B cell (primary cell): ENCODE measurements around the gene IGF1R. TPM values are rescaled to one million over a fixed set of nuclear protein-coding genes. Genes with fewer than 3 reads are reported as not detected.

Source experiments
- ATAC-seq: fragments of 200-7000 bp; cut with Tn5 transposase; one replicate; pipeline ENCODE4 v1.10.0; 2021; ENCODE audit warnings: low read depth, mild to moderate bottlenecking, moderate number of reproducible peaks, moderate library complexity
- CTCF ChIA-PET: fragments of 350-600 bp; sonication (Branson Sonifier 250); formaldehyde crosslinking; loops from one replicate; lab custom pipeline; 2021; ENCODE audit warnings: antibody characterized with exemption, inconsistent platforms; lab: Charles Lee
- POLR2A ChIA-PET: fragments of 350-600 bp; sonication (Branson Sonifier 250); formaldehyde crosslinking; loops from one replicate; lab custom pipeline; 2021; ENCODE audit warnings: antibody characterized with exemption; lab: Charles Lee
- DNase-seq: peaks from one replicate; pipeline ENCODE4 v3.0.0; 2013
- H2AFZ ChIP-seq: 2 replicates; pipeline ENCODE4 v1.6.1; 2012; ENCODE audit warnings: mild to moderate bottlenecking, low read depth, low read length; ENCODE audit not compliant: insufficient read depth, poor library complexity, severe bottlenecking
- H3K27ac ChIP-seq, 2 donors: 1 replicate in 1 of 2; 2 replicates in 1 of 2; pipeline ENCODE4 v1.5.1; 2012 to 2013; ENCODE audit warnings: low read length in 2 of 2, mild to moderate bottlenecking in 2 of 2, moderate library complexity in 1 of 2
- H3K27me3 ChIP-seq, 4 experiments: fragments of 200-600 bp in 1 of 4; sonication (generic) in 1 of 4; replicated peaks in 1 of 4; 1 replicate in 2 of 4; 2 replicates in 2 of 4; pipeline versions ENCODE4 v1.6.1 to v1.7.0; 2013 to 2016; ENCODE audit warnings: low read length in 3 of 4, mild to moderate bottlenecking in 2 of 4, mixed read lengths in 1 of 4, moderate library complexity in 1 of 4; ENCODE audit not compliant: insufficient read depth in 4 of 4, control insufficient read depth in 3 of 4; ENCODE audit errors: control extremely low read depth in 1 of 4
- H3K36me3 ChIP-seq, 2 experiments: replicated peaks in 1 of 2; 1 replicate in 1 of 2; 2 replicates in 1 of 2; pipeline versions ENCODE4 v1.6.1 to v1.7.1; 2013; ENCODE audit warnings: low read length in 1 of 2; ENCODE audit not compliant: insufficient read depth in 2 of 2, control insufficient read depth in 1 of 2; ENCODE audit errors: control extremely low read depth in 1 of 2, extremely low read depth in 1 of 2
- H3K4me1 ChIP-seq, 2 donors: fragments of 200-600 bp in 1 of 2; sonication (generic) in 1 of 2; 1 replicate in 1 of 2; 2 replicates in 1 of 2; pipeline versions ENCODE4 v1.5.1 to v1.6.1; 2013 to 2017; ENCODE audit warnings: low read length in 2 of 2; ENCODE audit not compliant: control insufficient read depth in 2 of 2, insufficient read depth in 2 of 2
- H3K4me2 ChIP-seq: replicated peaks from 2 replicates; pipeline ENCODE3; 2012; ENCODE audit warnings: mild to moderate bottlenecking, low read depth, low read length; ENCODE audit not compliant: poor library complexity, severe bottlenecking
- H3K4me3 ChIP-seq, 5 experiments: fragments of 200-600 bp in 1 of 5; sonication (generic) in 1 of 5; 1 replicate in 3 of 5; 2 replicates in 2 of 5; pipeline versions ENCODE4 v1.5.1 to v1.7.0; 2011 to 2016; ENCODE audit warnings: low read length in 4 of 5, mild to moderate bottlenecking in 4 of 5, low read depth in 2 of 5, control low read depth in 1 of 5, moderate library complexity in 1 of 5; ENCODE audit not compliant: insufficient read depth in 1 of 5; ENCODE audit errors: control extremely low read depth in 1 of 5, extremely low read depth in 1 of 5
- H3K79me2 ChIP-seq: fragments of 200-600 bp; sonication (generic); one replicate; pipeline ENCODE4 v1.6.0; 2016; ENCODE audit warnings: low read length; ENCODE audit not compliant: control insufficient read depth, insufficient read depth
- H3K9ac ChIP-seq: fragments of 200-600 bp; sonication (generic); 2 replicates; pipeline ENCODE4 v1.6.1; 2017; ENCODE audit warnings: mild to moderate bottlenecking, low read length, moderate library complexity
- H3K9me3 ChIP-seq, 3 donors: one replicate each; pipeline versions ENCODE4 v1.6.1 to v1.7.1; 2013; ENCODE audit warnings: low read length in 2 of 3; ENCODE audit not compliant: control insufficient read depth in 2 of 3, insufficient read depth in 1 of 3; ENCODE audit errors: control extremely low read depth in 1 of 3
- H4K20me1 ChIP-seq: 2 replicates; pipeline ENCODE4 v1.6.0; 2012; ENCODE audit warnings: mild to moderate bottlenecking, low read length; ENCODE audit not compliant: insufficient read depth, control insufficient read depth, poor library complexity, severe bottlenecking
- H3K27ac Mint-ChIP-seq: one replicate; pipeline ENCODE4 v1.8.0; 2021; ENCODE audit warnings: mixed read lengths
- H3K27me3 Mint-ChIP-seq: one replicate; pipeline ENCODE4 v1.8.0; 2021; ENCODE audit warnings: mixed read lengths
- H3K4me1 Mint-ChIP-seq: one replicate; pipeline ENCODE4 v1.8.0; 2021; ENCODE audit warnings: mixed read lengths
- H3K4me3 Mint-ChIP-seq: one replicate; pipeline ENCODE4 v1.8.0; 2021; ENCODE audit warnings: mixed read lengths
- H3K9me3 Mint-ChIP-seq: one replicate; pipeline ENCODE4 v1.8.0; 2022; ENCODE audit warnings: mixed read lengths; ENCODE audit not compliant: insufficient read depth
- CTCF ChIP-seq: fragments of 200-600 bp; IDR thresholded peaks from one replicate; pipeline ENCODE4 v1.8.0; 2022; ENCODE audit warnings: antibody characterized with exemption, mild to moderate bottlenecking
- EZH2 ChIP-seq: IDR thresholded peaks from 2 replicates; pipeline ENCODE4 v1.6.1; 2012; ENCODE audit warnings: borderline replicate concordance, low read depth, mild to moderate bottlenecking, moderate library complexity, low read length; ENCODE audit not compliant: insufficient read depth, poor library complexity, severe bottlenecking
- WGBS: methylation state at CpG from one replicate; pipeline ENCODE4 v1.1.5; 2013; ENCODE audit warnings: missing lambda C conversion rate; ENCODE audit not compliant: insufficient coverage; 5-methylcytosine and 5-hydroxymethylcytosine counted together
- intact Hi-C: fragments of 100-400 bp; cut with micrococcal nuclease; formaldehyde crosslinking; loops from one replicate; pipeline ENCODE4 v1.10.0; 2022
- polyA plus RNA-seq: library from polyadenylated mRNA; depleted of rRNA; stranded (reverse); fragments of >200 nt; gene quantifications from 2 replicates; pipeline ENCODE4 v1.2.3, GENCODE V29; 2012
- total RNA-seq, 2 donors: library from RNA; stranded (reverse); fragments of 120-200 nt in 1 of 2; gene quantifications; 1 replicate in 1 of 2; 2 replicates in 1 of 2; pipeline versions ENCODE4 v1.2.3 to v1.2.4, GENCODE V29; 2013 to 2022

IGF1R gene
- total and polyA plus RNA-seq, 2 donors (not counting 1 experiment from before 2014, with no cell fraction given): 5.4 to 23.1 TPM

GRCh38 chr15:98775498-98776230, 127.3 kb downstream of the IGF1R start:
- H3K4me3 Mint-ChIP-seq: no peak overlapping the region

More at GRCh38 chr15:98775498-98776230, 127.3 kb downstream of the IGF1R start:
- Histone ChIP-seq H3K4me2 (no peak overlapping the region), H3K27me3 (no peaks in the 10 kb centered on the region), H3K4me1 (peaks cover 15 to 30% of the 10 kb centered on the region in 2 donors), H4K20me1 (no peaks in the 10 kb centered on the region), H3K79me2 (peaks cover 3% of the 10 kb centered on the region), H3K4me3 (no peak overlapping the region), H3K36me3 (no peaks in the 10 kb centered on the region), H3K9me3 (no peaks in the 10 kb centered on the region), H2AFZ (no peak overlapping the region), H3K9ac (no peak overlapping the region), H3K27ac (no peak overlapping the region)
- H3K27ac Mint-ChIP-seq: no peak overlapping the region
- TF ChIP-seq CTCF: no peak
- no peak for TF ChIP-seq EZH2
- ChIA-PET POLR2A (no interaction called here), CTCF (interaction anchor here (1.2 kb wide), 2 partner anchors 106 to 129 kb away, joined by 3 to 6 read pairs; no protein-coding TSS in a partner anchor)
- intact Hi-C loops: loop anchor here (5.0 kb wide), 2 partner anchors 123 to 282 kb away; no protein-coding TSS in a partner anchor
- 76% methylated on average over 5 of the region's 7 CpGs for WGBS
- H3K27me3 Mint-ChIP-seq: peaks cover 16% of the 10 kb centered on the region
- H3K4me1 Mint-ChIP-seq: peaks cover 23% of the 10 kb centered on the region
- DNase-seq (no peak), ATAC-seq (no peak)
- H3K9me3 Mint-ChIP-seq: no peaks in the 10 kb centered on the region
